CD4-positive, alpha-beta T cell (primary cell): ENCODE measurements around the gene SEMA3F. TPM values are rescaled to one million over a fixed set of nuclear protein-coding genes. Genes with fewer than 3 reads are reported as not detected.
A peak's percentile ranks its signal among the peaks of the same experiment; 100 is the strongest.

Experiments used
- ATAC-seq: fragments of 200-7000 bp; cut with Tn5 transposase; one replicate; pipeline ENCODE4 v1.10.0; 2022; ENCODE audit warnings: mild to moderate bottlenecking; ENCODE audit not compliant: poor library complexity
- CTCF ChIA-PET: fragments of 350-600 bp; sonication (Branson Sonifier 250); formaldehyde crosslinking; loops from one replicate; lab custom pipeline; 2021; ENCODE audit warnings: antibody characterized with exemption, inconsistent platforms; lab: Charles Lee
- POLR2A ChIA-PET: fragments of 350-600 bp; sonication (Branson Sonifier 250); formaldehyde crosslinking; loops from one replicate; lab custom pipeline; 2021; ENCODE audit warnings: antibody characterized with exemption, inconsistent platforms; lab: Charles Lee
- DNase-seq, 14 experiments: peaks; one replicate each; pipeline ENCODE4 v3.0.0-alpha.2; 2013 to 2020; ENCODE audit warnings: mixed read lengths in 2 of 14
- H3K27ac ChIP-seq, 2 donors: one replicate each; pipeline versions ENCODE4 v1.5.1 to v1.7.0; 2013; ENCODE audit warnings: low read length in 2 of 2, low read depth in 1 of 2, mild to moderate bottlenecking in 1 of 2
- H3K27me3 ChIP-seq, 2 experiments: 1 replicate in 1 of 2; 2 replicates in 1 of 2; pipeline versions ENCODE4 v1.6.1 to v1.7.0; 2013; ENCODE audit warnings: low read length in 2 of 2, control low read depth in 1 of 2, mild to moderate bottlenecking in 1 of 2, moderate library complexity in 1 of 2; ENCODE audit not compliant: insufficient read depth in 2 of 2, control insufficient read depth in 1 of 2
- H3K36me3 ChIP-seq: one replicate; pipeline ENCODE4 v1.6.1; 2013; ENCODE audit warnings: low read length, control low read depth; ENCODE audit not compliant: insufficient read depth
- H3K4me1 ChIP-seq: one replicate; pipeline ENCODE4 v1.6.1; 2013; ENCODE audit warnings: low read length, control low read depth; ENCODE audit not compliant: insufficient read depth
- H3K4me3 ChIP-seq: one replicate; pipeline ENCODE4 v1.5.1; 2013; ENCODE audit warnings: mild to moderate bottlenecking, low read length, moderate library complexity
- H3K9me3 ChIP-seq, 2 experiments: 1 replicate in 1 of 2; 2 replicates in 1 of 2; pipeline versions ENCODE4 v1.6.1 to v1.7.0; 2013; ENCODE audit warnings: low read length in 2 of 2, mild to moderate bottlenecking in 2 of 2, control low read depth in 1 of 2, moderate library complexity in 1 of 2; ENCODE audit not compliant: control insufficient read depth in 1 of 2, insufficient read depth in 1 of 2
- H3K27ac Mint-ChIP-seq: one replicate; pipeline ENCODE4 v1.8.0; 2020; ENCODE audit warnings: mixed read lengths
- H3K27me3 Mint-ChIP-seq: one replicate; pipeline ENCODE4 v1.8.0; 2021; ENCODE audit warnings: mixed read lengths
- H3K36me3 Mint-ChIP-seq: one replicate; pipeline ENCODE4 v1.8.0; 2021; ENCODE audit warnings: low read depth, mixed read lengths
- H3K4me1 Mint-ChIP-seq: one replicate; pipeline ENCODE4 v1.8.0; 2021; ENCODE audit warnings: low read depth, mixed read lengths
- H3K4me3 Mint-ChIP-seq: one replicate; pipeline ENCODE4 v1.8.0; 2020; ENCODE audit warnings: mild to moderate bottlenecking, mixed read lengths
- H3K9me3 Mint-ChIP-seq: one replicate; pipeline ENCODE4 v1.8.0; 2020; ENCODE audit warnings: mixed read lengths
- CTCF ChIP-seq: fragments of 200-600 bp; IDR thresholded peaks from one replicate; pipeline ENCODE4 v1.8.0; 2022; ENCODE audit warnings: antibody characterized with exemption, mild to moderate bottlenecking
- intact Hi-C, 2 experiments: fragments of 100-400 bp; cut with DNase I in 1 of 2; cut with micrococcal nuclease in 1 of 2; formaldehyde crosslinking; loops; one replicate each; pipeline versions ENCODE4 v1.15.1 to v1.9.0; 2023 to 2025; cut with DNase I, micrococcal nuclease
- total RNA-seq, 174 experiments: library from RNA in 2 of 174; stranded (reverse) in 2 of 174; gene quantifications; one replicate each; pipeline ENCODE4 v1.2.3 and lab custom pipeline; 2021 to 2026

Gene SEMA3F
- total RNA-seq, 2 experiments from 2014 or later, result 0.22 to 1.1 TPM

GRCh38 chr3:50127251-50127691 lies 27.9 kb upstream of the SEMA3F start:
- ATAC-seq (no peak), DNase-seq (no peak)
- Histone ChIP-seq H3K36me3 (no peaks in the 10 kb centered on the region), H3K9me3 (no peaks in the 10 kb centered on the region), H3K4me1 (no peaks in the 10 kb centered on the region), H3K27me3 (no peaks in the 10 kb centered on the region), H3K27ac (no peak overlapping the region), H3K4me3 (no peak overlapping the region)
- no peak for TF ChIP-seq CTCF
- Mint-ChIP-seq H3K9me3 (no peaks in the 10 kb centered on the region), H3K36me3 (no peaks in the 10 kb centered on the region), H3K4me3 (no peak overlapping the region), H3K27ac (no peak overlapping the region), H3K27me3 (no peaks in the 10 kb centered on the region), H3K4me1 (no peaks in the 10 kb centered on the region)
- ChIA-PET CTCF (no interaction called here), POLR2A (no interaction called here)
- intact Hi-C loops, result no loop called here

- Mint-ChIP-seq H3K4me1 (no peaks in the 10 kb centered on the region), H3K9me3 (no peaks in the 10 kb centered on the region), H3K27ac (no peak overlapping the region), H3K36me3 (no peaks in the 10 kb centered on the region), H3K27me3 (no peaks in the 10 kb centered on the region), H3K4me3 (no peak overlapping the region)
- DNase-seq (peak in 1 of 14 experiments; percentile 16), ATAC-seq (no peak)
- Histone ChIP-seq H3K36me3 (no peaks in the 10 kb centered on the region), H3K4me1 (no peaks in the 10 kb centered on the region), H3K27me3 (no peaks in the 10 kb centered on the region), H3K9me3 (no peaks in the 10 kb centered on the region), H3K27ac (no peak overlapping the region), H3K4me3 (no peak overlapping the region)
- TF ChIP-seq CTCF, result no peak
- intact Hi-C loops, result no loop called here
- POLR2A ChIA-PET, result no interaction called here
- CTCF ChIA-PET, result no interaction called here
Observed at GRCh38 chr3:50128001-50128400, 27.1 kb upstream of the SEMA3F start.

- intact Hi-C loops, result no loop called here
- Mint-ChIP-seq H3K4me1 (no peaks in the 10 kb centered on the region), H3K9me3 (no peaks in the 10 kb centered on the region), H3K27me3 (no peaks in the 10 kb centered on the region), H3K36me3 (no peaks in the 10 kb centered on the region), H3K27ac (no peak overlapping the region), H3K4me3 (no peak overlapping the region)
- Histone ChIP-seq H3K9me3 (no peaks in the 10 kb centered on the region), H3K4me1 (no peaks in the 10 kb centered on the region), H3K36me3 (no peaks in the 10 kb centered on the region), H3K27ac (no peak overlapping the region), H3K4me3 (no peak overlapping the region), H3K27me3 (no peaks in the 10 kb centered on the region)
- ATAC-seq (no peak), DNase-seq (no peak)
- TF ChIP-seq CTCF, result no peak
- CTCF ChIA-PET, result no interaction called here
- POLR2A ChIA-PET, result no interaction called here
Observed at GRCh38 chr3:50130436-50130835, 24.7 kb upstream of the SEMA3F start.
